Measurements from ENCODE around the gene TUBGCP6.

Gene TUBGCP6

GRCh38 chr22:50266994-50267393 lies 22.2 kb upstream of the TUBGCP6 start:
- TF ChIP-seq TOX (CRISPR knock-in tag; IDR thresholded peaks at IDR 0.05; ENCODE audit: borderline replicate concordance) (no peak), ZFP3 (CRISPR knock-in tag; IDR thresholded peaks at IDR 0.05) (no peak), TSHZ2 (CRISPR knock-in tag; IDR thresholded peaks at IDR 0.05) (no peak), ESRRG (CRISPR knock-in tag; IDR thresholded peaks at IDR 0.05) (no peak)
- ATAC-seq, result no peak

GRCh38 chr22:50264946-50265669 lies 20.3 kb upstream of the TUBGCP6 start:
- TF ChIP-seq ZC3H10 (CRISPR knock-in tag; IDR thresholded peaks at IDR 0.05) (no peak), ZNF565 (CRISPR knock-in tag; conservative IDR thresholded peaks at IDR 0.05; ENCODE audit: low read depth) (no peak), BACH2 (CRISPR knock-in tag; IDR thresholded peaks at IDR 0.05; ENCODE audit: borderline replicate concordance) (no peak), TCF4 (CRISPR knock-in tag; IDR thresholded peaks at IDR 0.05; ENCODE audit: borderline replicate concordance) (no peak), ZFP3 (CRISPR knock-in tag; IDR thresholded peaks at IDR 0.05) (no peak), RARB (CRISPR knock-in tag; IDR thresholded peaks at IDR 0.05) (no peak), TOX (CRISPR knock-in tag; IDR thresholded peaks at IDR 0.05; ENCODE audit: borderline replicate concordance) (no peak), ISL1 (CRISPR knock-in tag; IDR thresholded peaks at IDR 0.05) (no peak), TSHZ2 (CRISPR knock-in tag; IDR thresholded peaks at IDR 0.05) (no peak), GLIS3 (CRISPR knock-in tag; IDR thresholded peaks at IDR 0.05) (no peak), CSRNP3 (CRISPR knock-in tag; IDR thresholded peaks at IDR 0.05) (no peak), PATZ1 (CRISPR knock-in tag; IDR thresholded peaks at IDR 0.05; ENCODE audit: borderline replicate concordance) (no peak)
- ATAC-seq, result no peak

GRCh38 chr22:50264104-50264745 lies 19.4 kb upstream of the TUBGCP6 start:
- no peak for ATAC-seq
- TF ChIP-seq RARB (CRISPR knock-in tag; IDR thresholded peaks at IDR 0.05) (no peak), BACH2 (CRISPR knock-in tag; IDR thresholded peaks at IDR 0.05; ENCODE audit: borderline replicate concordance) (no peak), TOX (CRISPR knock-in tag; IDR thresholded peaks at IDR 0.05; ENCODE audit: borderline replicate concordance) (no peak), ISL1 (CRISPR knock-in tag; IDR thresholded peaks at IDR 0.05) (no peak), ZNF565 (CRISPR knock-in tag; conservative IDR thresholded peaks at IDR 0.05; ENCODE audit: low read depth) (no peak), PPARA (CRISPR knock-in tag; IDR thresholded peaks at IDR 0.05; ENCODE audit: borderline replicate concordance) (no peak), ZFP30 (CRISPR knock-in tag; IDR thresholded peaks at IDR 0.05) (no peak), GLIS3 (CRISPR knock-in tag; IDR thresholded peaks at IDR 0.05) (no peak), ZNF70 (CRISPR knock-in tag; IDR thresholded peaks at IDR 0.05) (no peak), CSDC2 (CRISPR knock-in tag; IDR thresholded peaks at IDR 0.05) (no peak), ZFP3 (CRISPR knock-in tag; IDR thresholded peaks at IDR 0.05) (no peak), ZNF8 (CRISPR knock-in tag; IDR thresholded peaks at IDR 0.05) (no peak), ARNTL (CRISPR knock-in tag; IDR thresholded peaks at IDR 0.05; ENCODE audit: borderline replicate concordance, low read depth) (no peak), TSHZ2 (CRISPR knock-in tag; IDR thresholded peaks at IDR 0.05) (no peak), CREB5 (CRISPR knock-in tag; IDR thresholded peaks at IDR 0.05; ENCODE audit: low read depth) (no peak), CSRNP3 (CRISPR knock-in tag; IDR thresholded peaks at IDR 0.05) (no peak), ZC3H10 (CRISPR knock-in tag; IDR thresholded peaks at IDR 0.05) (no peak)

All from SK-N-SH treated with all-trans-retinoic acid at 6 μM for 48 hours (cell line).